Lower leg skin (tissue), 3 donors: ENCODE measurements around the gene JADE1.

Experiments used
- CTCF ChIP-seq, 3 donors: fragments of 450-650 bp; IDR thresholded peaks; one replicate each; pipeline ENCODE4 v1.5.1; 2016; ENCODE audit warnings: antibody characterized with exemption in 3 of 3, mild to moderate bottlenecking in 3 of 3, moderate library complexity in 2 of 3
- POLR2A ChIP-seq, 2 donors: fragments of 450-650 bp; IDR thresholded peaks; one replicate each; pipeline ENCODE4 v1.6.1; 2016 to 2017; ENCODE audit warnings: antibody characterized with exemption in 2 of 2, mild to moderate bottlenecking in 1 of 2, moderate library complexity in 1 of 2

- TF ChIP-seq CTCF (IDR thresholded peaks at IDR 0.05) (no peak), POLR2A (IDR thresholded peaks at IDR 0.05) (no peak)
These were observed 46.1 kb downstream of the JADE1 start for GRCh38 chr4:128855621-128856020.
